ENCODE results near the gene PTPRE. TPM values are rescaled to one million over a fixed set of nuclear protein-coding genes. Genes with fewer than 3 reads are reported as not detected.

The PTPRE gene
- total and polyA plus RNA-seq, 2 of the 4 experiments (the other 2 are of a cell fraction) = 0.34 to 0.54 TPM

DNA sequence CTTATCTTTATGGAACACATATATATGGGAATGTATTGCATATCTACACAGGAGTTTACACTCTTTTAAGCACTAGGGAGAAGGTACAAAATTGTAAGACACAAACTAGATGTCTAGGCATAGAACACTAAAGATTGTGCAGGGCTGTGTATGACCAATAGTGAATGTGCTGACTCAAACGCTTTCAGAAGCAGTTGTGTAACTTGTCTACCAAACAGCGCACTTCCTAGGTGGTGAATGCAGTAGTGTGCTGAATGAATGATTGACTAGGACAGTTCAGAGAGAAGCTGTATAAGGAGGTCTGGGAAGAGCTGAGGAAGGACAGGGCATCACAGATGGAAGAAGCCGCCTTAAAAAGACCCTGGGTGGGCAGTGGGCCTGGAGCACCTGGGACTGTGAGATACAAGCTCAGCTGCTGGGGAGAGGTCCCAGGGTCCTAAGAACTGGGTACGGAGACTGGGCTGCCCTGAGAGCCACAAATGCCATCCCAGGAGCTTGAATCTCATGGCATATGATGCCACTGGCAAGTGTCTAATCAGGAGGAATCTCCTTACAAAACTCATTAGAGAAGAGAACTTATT is 28.3 kb upstream of the PTPRE start:
- no TSS peak for BruUV-seq (replicated peaks)
- Histone ChIP-seq H4K91ac (ENCODE audit: insufficient read depth, low read depth, low read length) (no peak overlapping the region), H4K8ac (ENCODE audit: low read depth in 2 of 2, low read length in 2 of 2) (no peak overlapping the region), H3K9me1 (ENCODE audit: insufficient read depth, low read length) (no peaks in the 10 kb centered on the region; the same call in 1 of the 2 replicates), H3K56ac (ENCODE audit: extremely low read depth, insufficient read depth, low read length) (no peak overlapping the region), H3K79me1 (ENCODE audit: low read depth in 1 of 2, low read length in 2 of 2) (no peaks in the 10 kb centered on the region), H4K20me1 (ENCODE audit: insufficient read depth, low read length) (no peaks in the 10 kb centered on the region), H2BK15ac (ENCODE audit: low read depth, low read length) (no peak overlapping the region), H2AK5ac (ENCODE audit: low read depth, low read length) (no peak overlapping the region), H3K9me3 (ENCODE audit: control insufficient read depth, insufficient read depth, low read length) (no peaks in the 10 kb centered on the region), H2BK120ac (ENCODE audit: low read depth, low read length) (no peak overlapping the region), H2AFZ (replicated peaks; ENCODE audit: low read length, poor library complexity) (no peak overlapping the region), H3K18ac (ENCODE audit: low read depth, low read length) (no peak overlapping the region), H3K27me3 (ENCODE audit: control insufficient read depth, insufficient read depth, low read length) (no peaks in the 10 kb centered on the region; the same call in 1 of the 2 replicates), H3K4me2 (ENCODE audit: low read depth, low read length) (no peak overlapping the region), H3K27ac (ENCODE audit: insufficient read depth, low read length) (no peak overlapping the region), H2BK5ac (ENCODE audit: low read depth, low read length, poor library complexity, severe bottlenecking) (no peak overlapping the region), H3K23ac (ENCODE audit: low read depth, low read length) (no peak overlapping the region), H4K5ac (ENCODE audit: low read depth, low read length) (no peak overlapping the region), H3K4me1 (ENCODE audit: control insufficient read depth, insufficient read depth, low read length) (no peaks in the 10 kb centered on the region), H3K9ac (ENCODE audit: low read depth, low read length) (no peak overlapping the region), H3K4me3 (ENCODE audit: insufficient read depth, low read depth, low read length) (no peak overlapping the region), H2AK9ac (replicated peaks; ENCODE audit: low read depth, low read length, poor library complexity) (no peak overlapping the region), H3K4ac (ENCODE audit: low read depth, low read length) (no peak overlapping the region), H2BK20ac (ENCODE audit: low read depth, low read length) (no peak overlapping the region), H3K14ac (replicated peaks; ENCODE audit: low read depth, low read length) (no peak overlapping the region), H3K36me3 (ENCODE audit: control insufficient read depth, insufficient read depth, low read length) (no peaks in the 10 kb centered on the region)
- ChIA-PET CTCF (no interaction called here), POLR2A (ENCODE audit: unreplicated experiment) (no interaction called here)
- 63% methylated on average over 2 of the region's 4 CpGs; no CpG with 5 or more reads in 1 of the 2 experiments for WGBS, 2 experiments (ENCODE audit: extremely low coverage in 2 of 2, insufficient read length in 1 of 2)
- DNase-seq (no peak), ATAC-seq (ENCODE audit: low read depth) (no peak)
- intact Hi-C loops (cut with micrococcal nuclease) = no loop called here
- dilution Hi-C loops (cut with HindIII; ENCODE audit: low sequenced_read_pairs, unreplicated experiment) = no loop called here
- in situ Hi-C loops (cut with MboI; ENCODE audit: low sequenced_read_pairs) = no loop called here
- TF ChIP-seq MXI1 (IDR thresholded peaks at IDR 0.05; ENCODE audit: borderline replicate concordance, low read depth, low read length) (no peak), RCOR1 (IDR thresholded peaks at IDR 0.05; ENCODE audit: insufficient replicate concordance, low read length) (no peak), SMC3 (IDR thresholded peaks at IDR 0.05; ENCODE audit: low read depth, low read length) (no peak), CHD1 (IDR thresholded peaks at IDR 0.05; ENCODE audit: low read depth, low read length) (no peak), BHLHE40 (IDR thresholded peaks at IDR 0.05; ENCODE audit: low read depth, low read length) (no peak), MAFK (IDR thresholded peaks at IDR 0.05; ENCODE audit: low read depth, low read length) (no peak), USF2 (IDR thresholded peaks at IDR 0.05; ENCODE audit: low read depth, low read length) (no peak), CEBPB (IDR thresholded peaks at IDR 0.05; ENCODE audit: low read depth, low read length) (no peak), RFX5 (IDR thresholded peaks at IDR 0.05; ENCODE audit: low read depth, low read length) (no peak), MAZ (IDR thresholded peaks at IDR 0.05; ENCODE audit: borderline replicate concordance, low read depth, low read length) (no peak), POLR2A (IDR thresholded peaks at IDR 0.05; ENCODE audit: low read depth, low read length) (no peak), RAD21 (IDR thresholded peaks at IDR 0.05; ENCODE audit: low read length) (no peak), NFE2L2 (IDR thresholded peaks at IDR 0.05; ENCODE audit: low read depth, low read length) (no peak), FOS (IDR thresholded peaks at IDR 0.05; ENCODE audit: low read depth, low read length) (no peak)
- TF ChIP-seq, protein P1, sequence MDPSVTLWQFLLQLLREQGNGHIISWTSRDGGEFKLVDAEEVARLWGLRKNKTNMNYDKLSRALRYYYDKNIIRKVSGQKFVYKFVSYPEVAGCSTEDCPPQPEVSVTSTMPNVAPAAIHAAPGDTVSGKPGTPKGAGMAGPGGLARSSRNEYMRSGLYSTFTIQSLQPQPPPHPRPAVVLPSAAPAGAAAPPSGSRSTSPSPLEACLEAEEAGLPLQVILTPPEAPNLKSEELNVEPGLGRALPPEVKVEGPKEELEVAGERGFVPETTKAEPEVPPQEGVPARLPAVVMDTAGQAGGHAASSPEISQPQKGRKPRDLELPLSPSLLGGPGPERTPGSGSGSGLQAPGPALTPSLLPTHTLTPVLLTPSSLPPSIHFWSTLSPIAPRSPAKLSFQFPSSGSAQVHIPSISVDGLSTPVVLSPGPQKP (IDR thresholded peaks at IDR 0.05; ENCODE audit: borderline replicate concordance, low read depth, low read length) = no peak
- TF ChIP-seq, protein P2, sequence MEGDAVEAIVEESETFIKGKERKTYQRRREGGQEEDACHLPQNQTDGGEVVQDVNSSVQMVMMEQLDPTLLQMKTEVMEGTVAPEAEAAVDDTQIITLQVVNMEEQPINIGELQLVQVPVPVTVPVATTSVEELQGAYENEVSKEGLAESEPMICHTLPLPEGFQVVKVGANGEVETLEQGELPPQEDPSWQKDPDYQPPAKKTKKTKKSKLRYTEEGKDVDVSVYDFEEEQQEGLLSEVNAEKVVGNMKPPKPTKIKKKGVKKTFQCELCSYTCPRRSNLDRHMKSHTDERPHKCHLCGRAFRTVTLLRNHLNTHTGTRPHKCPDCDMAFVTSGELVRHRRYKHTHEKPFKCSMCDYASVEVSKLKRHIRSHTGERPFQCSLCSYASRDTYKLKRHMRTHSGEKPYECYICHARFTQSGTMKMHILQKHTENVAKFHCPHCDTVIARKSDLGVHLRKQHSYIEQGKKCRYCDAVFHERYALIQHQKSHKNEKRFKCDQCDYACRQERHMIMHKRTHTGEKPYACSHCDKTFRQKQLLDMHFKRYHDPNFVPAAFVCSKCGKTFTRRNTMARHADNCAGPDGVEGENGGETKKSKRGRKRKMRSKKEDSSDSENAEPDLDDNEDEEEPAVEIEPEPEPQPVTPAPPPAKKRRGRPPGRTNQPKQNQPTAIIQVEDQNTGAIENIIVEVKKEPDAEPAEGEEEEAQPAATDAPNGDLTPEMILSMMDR (conservative IDR thresholded peaks at IDR 0.05; ENCODE audit: low read depth, low read length) = no peak
